SK-N-SH treated with all-trans-retinoic acid at 6 μM for 48 hours (cell line): Measurements from ENCODE around the gene PPID.
"Not testable (repeated sequence)": the region's sequence is repeated elsewhere in the genome, so short reads cannot be mapped to it uniquely, and the experiment has no call there.

Experiments used
- ATAC-seq: fragments of 200-7000 bp; cut with Tn5 transposase; 3 replicates; pipeline ENCODE4 v1.9.1; 2020; ENCODE audit warnings: mild to moderate bottlenecking, moderate library complexity
- ARNTL ChIP-seq: fragments of 450-650 bp; formaldehyde crosslinking; IDR thresholded peaks from 2 replicates; pipeline ENCODE4 v1.5.0; 2020; ENCODE audit warnings: low read depth, mild to moderate bottlenecking, moderate library complexity, borderline replicate concordance
- ESRRG ChIP-seq: fragments of 250-450 bp; sonication (Bioruptor Pico); IDR thresholded peaks from 2 replicates; pipeline ENCODE4 v1.6.1; 2021; ENCODE audit warnings: mild to moderate bottlenecking
- GLIS3 ChIP-seq: fragments of 250-450 bp; sonication (Bioruptor Pico); IDR thresholded peaks from 2 replicates; pipeline ENCODE4 v1.5.0; 2020; ENCODE audit warnings: mild to moderate bottlenecking, moderate library complexity
- ISL1 ChIP-seq: fragments of 250-450 bp; sonication (Bioruptor Pico); IDR thresholded peaks from 2 replicates; pipeline ENCODE4 v2.1.2; 2022; ENCODE audit warnings: mild to moderate bottlenecking, moderate library complexity
- OSR1 ChIP-seq: fragments of 250-450 bp; sonication (Bioruptor Pico); IDR thresholded peaks from 2 replicates; pipeline ENCODE4 v1.8.0; 2022; ENCODE audit warnings: moderate library complexity, mild to moderate bottlenecking, inconsistent platforms
- RARB ChIP-seq: fragments of 250-450 bp; sonication (Bioruptor Pico); IDR thresholded peaks from 2 replicates; pipeline ENCODE4 v1.8.0; 2021; ENCODE audit warnings: mild to moderate bottlenecking, moderate library complexity
- TCF4 ChIP-seq: fragments of 250-450 bp; sonication (Bioruptor Pico); IDR thresholded peaks from 2 replicates; pipeline ENCODE4 v1.8.0; 2021; ENCODE audit warnings: mild to moderate bottlenecking, moderate library complexity, borderline replicate concordance
- TOX ChIP-seq: fragments of 250-450 bp; sonication (Bioruptor Pico); IDR thresholded peaks from 2 replicates; pipeline ENCODE4 v1.8.0; 2021; ENCODE audit warnings: mild to moderate bottlenecking, moderate library complexity, borderline replicate concordance
- ZFP3 ChIP-seq: fragments of 250-450 bp; sonication (Bioruptor Pico); IDR thresholded peaks from 2 replicates; pipeline ENCODE4 v1.5.0; 2020; ENCODE audit warnings: mild to moderate bottlenecking, moderate library complexity
- ZFP30 ChIP-seq: fragments of 450-650 bp; formaldehyde crosslinking; IDR thresholded peaks from 2 replicates; pipeline ENCODE4 v1.5.0; 2022; ENCODE audit warnings: mild to moderate bottlenecking, moderate library complexity
- ZNF565 ChIP-seq: fragments of 450-650 bp; formaldehyde crosslinking; conservative IDR thresholded peaks from 2 replicates; pipeline ENCODE4 v1.5.0; 2020; ENCODE audit warnings: low read depth, mild to moderate bottlenecking, moderate library complexity
- ZNF70 ChIP-seq: fragments of 450-650 bp; formaldehyde crosslinking; IDR thresholded peaks from 2 replicates; pipeline ENCODE4 v1.5.0; 2020; ENCODE audit warnings: mild to moderate bottlenecking, moderate library complexity
- TF ChIP-seq, protein P1 (sequence below): fragments of 250-450 bp; sonication (Bioruptor Pico); IDR thresholded peaks from 2 replicates; pipeline ENCODE4 v1.8.0; 2021; ENCODE audit warnings: low read depth, mild to moderate bottlenecking, moderate library complexity, borderline replicate concordance
- TF ChIP-seq, protein P2 (sequence below): fragments of 250-450 bp; sonication (Bioruptor Pico); IDR thresholded peaks from 2 replicates; pipeline ENCODE4 v1.5.1; 2021; ENCODE audit warnings: mild to moderate bottlenecking, moderate library complexity
- TF ChIP-seq, protein P3 (sequence below): fragments of 250-450 bp; sonication (Bioruptor Pico); IDR thresholded peaks from 2 replicates; pipeline ENCODE4 v1.5.0; 2020; ENCODE audit warnings: mild to moderate bottlenecking, moderate library complexity
- TF ChIP-seq, protein P4 (sequence below): fragments of 250-450 bp; sonication (Bioruptor Pico); IDR thresholded peaks from 2 replicates; pipeline ENCODE4 v1.5.1; 2020; ENCODE audit warnings: low read depth, mild to moderate bottlenecking, moderate library complexity
- TF ChIP-seq, protein P5 (sequence below): fragments of 250-450 bp; sonication (Bioruptor Pico); IDR thresholded peaks from 2 replicates; pipeline ENCODE4 v1.8.0; 2020; ENCODE audit warnings: mild to moderate bottlenecking, moderate library complexity, borderline replicate concordance

Gene PPID

DNA sequence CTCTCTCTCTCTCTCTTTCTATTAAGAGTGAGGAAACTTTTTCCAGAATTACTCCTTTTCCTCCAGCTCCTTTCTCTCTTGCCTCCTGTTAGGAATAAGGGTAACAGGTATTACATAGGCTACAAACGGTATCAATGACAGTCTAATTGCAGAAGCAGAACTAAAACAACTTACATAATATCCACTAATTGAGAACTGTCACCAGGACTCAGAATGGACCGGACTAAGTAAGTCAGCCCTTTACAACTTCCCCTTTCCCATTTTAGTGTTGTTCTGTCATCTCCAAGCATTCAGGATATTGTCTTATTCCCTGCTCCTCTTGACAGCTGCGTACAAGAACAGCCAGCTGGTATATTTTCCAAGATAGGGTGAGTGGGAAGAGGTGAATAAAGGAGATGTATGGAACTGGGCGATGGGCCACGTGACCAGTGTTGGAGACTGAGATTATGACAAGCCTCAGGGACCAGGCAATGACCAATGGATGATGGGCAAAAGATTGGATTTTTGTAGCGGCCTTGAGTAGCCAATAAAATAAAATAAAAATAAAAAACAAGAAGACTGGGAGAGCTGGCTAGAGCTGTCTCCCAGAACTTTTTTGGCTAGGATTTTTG is 43.3 kb upstream of the PPID start (continued):
- TF ChIP-seq ARNTL (CRISPR knock-in tag), result no peak

DNA sequence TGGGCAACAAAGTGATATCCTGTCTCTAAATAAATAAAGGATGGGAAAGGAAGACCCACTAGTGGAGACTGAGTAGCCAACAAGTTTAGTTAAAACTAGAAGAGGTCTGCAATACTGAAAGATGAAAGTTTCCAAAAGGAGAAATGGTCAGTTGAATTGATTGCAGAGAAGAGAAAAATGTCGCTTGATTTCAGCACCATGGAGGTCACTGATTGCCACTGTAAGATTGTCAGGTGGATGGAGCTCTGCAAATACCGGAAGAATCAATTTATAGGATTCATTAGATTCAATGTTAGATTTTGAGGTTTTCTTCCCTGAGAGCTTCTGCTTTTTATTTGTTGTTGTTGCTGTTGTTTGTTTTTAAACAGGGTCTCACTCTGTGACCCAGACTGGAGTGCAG is 40.3 kb upstream of the PPID start:
- no peak for ATAC-seq
- TF ChIP-seq OSR1 (CRISPR knock-in tag), result no peak
- TF ChIP-seq, protein P1, sequence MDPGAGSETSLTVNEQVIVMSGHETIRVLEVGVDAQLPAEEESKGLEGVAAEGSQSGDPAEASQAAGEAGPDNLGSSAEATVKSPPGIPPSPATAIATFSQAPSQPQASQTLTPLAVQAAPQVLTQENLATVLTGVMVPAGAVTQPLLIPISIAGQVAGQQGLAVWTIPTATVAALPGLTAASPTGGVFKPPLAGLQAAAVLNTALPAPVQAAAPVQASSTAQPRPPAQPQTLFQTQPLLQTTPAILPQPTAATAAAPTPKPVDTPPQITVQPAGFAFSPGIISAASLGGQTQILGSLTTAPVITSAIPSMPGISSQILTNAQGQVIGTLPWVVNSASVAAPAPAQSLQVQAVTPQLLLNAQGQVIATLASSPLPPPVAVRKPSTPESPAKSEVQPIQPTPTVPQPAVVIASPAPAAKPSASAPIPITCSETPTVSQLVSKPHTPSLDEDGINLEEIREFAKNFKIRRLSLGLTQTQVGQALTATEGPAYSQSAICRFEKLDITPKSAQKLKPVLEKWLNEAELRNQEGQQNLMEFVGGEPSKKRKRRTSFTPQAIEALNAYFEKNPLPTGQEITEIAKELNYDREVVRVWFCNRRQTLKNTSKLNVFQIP (CRISPR knock-in tag), result no peak
- no peak for TF ChIP-seq ISL1
- TF ChIP-seq GLIS3 (CRISPR knock-in tag), result no peak
- TF ChIP-seq ZFP3, result no peak
- TF ChIP-seq, protein P2, sequence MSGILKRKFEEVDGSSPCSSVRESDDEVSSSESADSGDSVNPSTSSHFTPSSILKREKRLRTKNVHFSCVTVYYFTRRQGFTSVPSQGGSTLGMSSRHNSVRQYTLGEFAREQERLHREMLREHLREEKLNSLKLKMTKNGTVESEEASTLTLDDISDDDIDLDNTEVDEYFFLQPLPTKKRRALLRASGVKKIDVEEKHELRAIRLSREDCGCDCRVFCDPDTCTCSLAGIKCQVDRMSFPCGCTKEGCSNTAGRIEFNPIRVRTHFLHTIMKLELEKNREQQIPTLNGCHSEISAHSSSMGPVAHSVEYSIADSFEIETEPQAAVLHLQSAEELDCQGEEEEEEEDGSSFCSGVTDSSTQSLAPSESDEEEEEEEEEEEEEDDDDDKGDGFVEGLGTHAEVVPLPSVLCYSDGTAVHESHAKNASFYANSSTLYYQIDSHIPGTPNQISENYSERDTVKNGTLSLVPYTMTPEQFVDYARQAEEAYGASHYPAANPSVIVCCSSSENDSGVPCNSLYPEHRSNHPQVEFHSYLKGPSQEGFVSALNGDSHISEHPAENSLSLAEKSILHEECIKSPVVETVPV (CRISPR knock-in tag), result no peak
- no peak for TF ChIP-seq TCF4 (CRISPR knock-in tag)
- TF ChIP-seq, all 23 proteins: peak for 0

DNA sequence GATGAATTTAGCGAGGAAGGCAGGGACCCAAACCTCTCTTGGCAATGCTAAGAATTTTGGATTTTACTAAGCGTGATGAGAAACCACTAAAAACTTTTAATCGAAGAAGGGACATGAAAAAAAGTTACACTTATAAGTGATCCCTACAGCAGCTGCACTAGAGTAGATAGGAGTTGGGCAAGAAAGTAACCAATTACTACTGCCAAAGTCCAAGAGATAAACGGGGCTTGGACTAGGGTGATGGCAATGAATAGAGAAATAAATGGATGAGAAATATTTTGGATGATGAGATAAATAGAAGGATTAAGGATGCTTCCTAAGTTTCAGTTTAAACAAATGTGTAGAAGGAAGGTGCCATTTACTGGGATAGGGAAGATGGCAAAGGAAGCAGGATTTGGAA is 39.4 kb upstream of the PPID start:
- ATAC-seq, result no peak
- TF ChIP-seq, protein P3, sequence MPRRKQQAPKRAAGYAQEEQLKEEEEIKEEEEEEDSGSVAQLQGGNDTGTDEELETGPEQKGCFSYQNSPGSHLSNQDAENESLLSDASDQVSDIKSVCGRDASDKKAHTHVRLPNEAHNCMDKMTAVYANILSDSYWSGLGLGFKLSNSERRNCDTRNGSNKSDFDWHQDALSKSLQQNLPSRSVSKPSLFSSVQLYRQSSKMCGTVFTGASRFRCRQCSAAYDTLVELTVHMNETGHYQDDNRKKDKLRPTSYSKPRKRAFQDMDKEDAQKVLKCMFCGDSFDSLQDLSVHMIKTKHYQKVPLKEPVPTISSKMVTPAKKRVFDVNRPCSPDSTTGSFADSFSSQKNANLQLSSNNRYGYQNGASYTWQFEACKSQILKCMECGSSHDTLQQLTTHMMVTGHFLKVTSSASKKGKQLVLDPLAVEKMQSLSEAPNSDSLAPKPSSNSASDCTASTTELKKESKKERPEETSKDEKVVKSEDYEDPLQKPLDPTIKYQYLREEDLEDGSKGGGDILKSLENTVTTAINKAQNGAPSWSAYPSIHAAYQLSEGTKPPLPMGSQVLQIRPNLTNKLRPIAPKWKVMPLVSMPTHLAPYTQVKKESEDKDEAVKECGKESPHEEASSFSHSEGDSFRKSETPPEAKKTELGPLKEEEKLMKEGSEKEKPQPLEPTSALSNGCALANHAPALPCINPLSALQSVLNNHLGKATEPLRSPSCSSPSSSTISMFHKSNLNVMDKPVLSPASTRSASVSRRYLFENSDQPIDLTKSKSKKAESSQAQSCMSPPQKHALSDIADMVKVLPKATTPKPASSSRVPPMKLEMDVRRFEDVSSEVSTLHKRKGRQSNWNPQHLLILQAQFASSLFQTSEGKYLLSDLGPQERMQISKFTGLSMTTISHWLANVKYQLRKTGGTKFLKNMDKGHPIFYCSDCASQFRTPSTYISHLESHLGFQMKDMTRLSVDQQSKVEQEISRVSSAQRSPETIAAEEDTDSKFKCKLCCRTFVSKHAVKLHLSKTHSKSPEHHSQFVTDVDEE (CRISPR knock-in tag), result no peak
- TF ChIP-seq ZNF565 (CRISPR knock-in tag) (no peak), ARNTL (CRISPR knock-in tag) (no peak)
- TF ChIP-seq, all 23 proteins: peak for 0

DNA sequence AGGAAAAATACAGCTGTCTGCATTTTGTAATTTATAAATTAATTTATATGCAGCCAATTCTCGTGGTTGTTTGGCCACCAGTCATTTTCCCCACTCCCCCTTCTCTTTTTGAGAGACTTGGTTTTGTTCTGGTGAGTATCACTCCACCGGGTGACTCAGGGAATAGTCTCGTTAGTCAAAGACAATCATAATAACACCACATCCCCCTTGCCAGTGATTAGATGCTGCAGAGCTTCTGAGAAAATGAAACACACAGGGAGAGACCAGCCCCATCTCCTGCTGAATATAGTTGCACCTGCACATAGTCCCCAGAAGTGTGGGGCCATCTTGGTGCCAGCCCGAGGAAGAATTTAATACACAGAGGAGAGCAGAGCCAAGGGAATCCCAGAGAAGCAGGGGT is 37.7 kb upstream of the PPID start:
- TF ChIP-seq, protein P4, sequence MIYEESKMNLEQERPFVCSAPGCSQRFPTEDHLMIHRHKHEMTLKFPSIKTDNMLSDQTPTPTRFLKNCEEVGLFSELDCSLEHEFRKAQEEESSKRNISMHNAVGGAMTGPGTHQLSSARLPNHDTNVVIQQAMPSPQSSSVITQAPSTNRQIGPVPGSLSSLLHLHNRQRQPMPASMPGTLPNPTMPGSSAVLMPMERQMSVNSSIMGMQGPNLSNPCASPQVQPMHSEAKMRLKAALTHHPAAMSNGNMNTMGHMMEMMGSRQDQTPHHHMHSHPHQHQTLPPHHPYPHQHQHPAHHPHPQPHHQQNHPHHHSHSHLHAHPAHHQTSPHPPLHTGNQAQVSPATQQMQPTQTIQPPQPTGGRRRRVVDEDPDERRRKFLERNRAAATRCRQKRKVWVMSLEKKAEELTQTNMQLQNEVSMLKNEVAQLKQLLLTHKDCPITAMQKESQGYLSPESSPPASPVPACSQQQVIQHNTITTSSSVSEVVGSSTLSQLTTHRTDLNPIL (CRISPR knock-in tag), result no peak
- no peak for TF ChIP-seq OSR1 (CRISPR knock-in tag)
- no peak for TF ChIP-seq RARB (CRISPR knock-in tag)
- no peak for TF ChIP-seq ZFP30 (CRISPR knock-in tag)
- TF ChIP-seq, protein P2 (CRISPR knock-in tag), result no peak
- TF ChIP-seq, protein P5, sequence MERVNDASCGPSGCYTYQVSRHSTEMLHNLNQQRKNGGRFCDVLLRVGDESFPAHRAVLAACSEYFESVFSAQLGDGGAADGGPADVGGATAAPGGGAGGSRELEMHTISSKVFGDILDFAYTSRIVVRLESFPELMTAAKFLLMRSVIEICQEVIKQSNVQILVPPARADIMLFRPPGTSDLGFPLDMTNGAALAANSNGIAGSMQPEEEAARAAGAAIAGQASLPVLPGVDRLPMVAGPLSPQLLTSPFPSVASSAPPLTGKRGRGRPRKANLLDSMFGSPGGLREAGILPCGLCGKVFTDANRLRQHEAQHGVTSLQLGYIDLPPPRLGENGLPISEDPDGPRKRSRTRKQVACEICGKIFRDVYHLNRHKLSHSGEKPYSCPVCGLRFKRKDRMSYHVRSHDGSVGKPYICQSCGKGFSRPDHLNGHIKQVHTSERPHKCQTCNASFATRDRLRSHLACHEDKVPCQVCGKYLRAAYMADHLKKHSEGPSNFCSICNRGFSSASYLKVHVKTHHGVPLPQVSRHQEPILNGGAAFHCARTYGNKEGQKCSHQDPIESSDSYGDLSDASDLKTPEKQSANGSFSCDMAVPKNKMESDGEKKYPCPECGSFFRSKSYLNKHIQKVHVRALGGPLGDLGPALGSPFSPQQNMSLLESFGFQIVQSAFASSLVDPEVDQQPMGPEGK (CRISPR knock-in tag), result no peak
- no peak for TF ChIP-seq ESRRG
- TF ChIP-seq TOX, result no peak
- no peak for TF ChIP-seq ARNTL (CRISPR knock-in tag)
- no peak for TF ChIP-seq ZNF70
- TF ChIP-seq, protein P1 (CRISPR knock-in tag), result no peak
- ATAC-seq, result peak; percentile 48; the same call in 2 of the 3 replicates

DNA sequence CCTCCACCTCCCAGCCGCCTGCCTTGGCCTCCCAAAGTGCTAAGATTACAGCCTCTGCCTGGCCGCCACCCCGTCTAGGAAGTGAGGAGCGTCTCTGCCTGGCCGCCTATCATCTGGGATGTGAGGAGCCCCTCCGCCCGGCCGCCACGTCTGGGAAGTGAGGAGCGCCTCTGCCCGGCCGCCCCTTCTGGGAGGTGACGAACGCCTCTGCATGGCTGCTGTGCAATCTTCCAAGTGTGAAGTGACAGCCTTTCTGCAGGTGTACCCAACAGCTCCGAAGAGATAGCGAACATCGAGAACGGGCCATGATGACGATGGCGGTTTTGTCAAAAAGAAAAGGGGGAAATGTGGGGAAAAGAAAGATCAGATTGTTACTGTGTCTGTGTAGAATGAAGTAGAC is 36.3 kb upstream of the PPID start:
- ATAC-seq, result not testable (repeated sequence)
